ENCODE data around the gene PPIE.
"Not testable (repeated sequence)": the region's sequence is repeated elsewhere in the genome, so short reads cannot be mapped to it uniquely, and the experiment has no call there.

DNA sequence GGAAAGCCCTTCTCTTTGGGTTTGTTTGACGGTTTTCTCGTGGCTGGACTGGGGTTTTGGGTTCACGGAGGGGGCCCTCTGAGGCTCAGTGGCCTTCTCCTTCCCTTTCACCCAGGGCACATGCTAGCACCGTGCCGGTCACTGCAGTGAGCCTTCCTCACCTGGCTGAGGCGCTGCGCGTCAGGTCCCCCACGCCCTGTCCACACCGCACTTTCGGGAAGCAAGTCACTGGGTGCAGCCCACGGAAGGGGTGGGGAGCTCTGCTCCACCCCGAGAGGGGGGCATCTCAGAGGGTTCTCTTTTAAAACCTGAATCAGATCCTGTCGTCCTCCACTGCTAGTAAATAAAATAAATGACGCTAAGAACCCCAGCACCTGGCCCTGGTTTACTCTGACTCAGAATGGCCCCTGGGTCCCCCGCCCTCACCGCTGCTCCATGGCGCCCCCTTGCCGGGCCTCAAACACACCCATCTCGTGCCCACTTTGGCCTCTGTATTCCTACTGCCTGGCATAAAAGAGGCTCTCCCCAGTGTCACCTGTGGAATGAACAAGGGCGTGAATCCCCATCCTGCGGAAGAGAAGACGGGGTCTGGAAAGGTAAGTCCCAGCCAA, 34.8 kb downstream of the PPIE start:
- TF ChIP-seq, protein P1, sequence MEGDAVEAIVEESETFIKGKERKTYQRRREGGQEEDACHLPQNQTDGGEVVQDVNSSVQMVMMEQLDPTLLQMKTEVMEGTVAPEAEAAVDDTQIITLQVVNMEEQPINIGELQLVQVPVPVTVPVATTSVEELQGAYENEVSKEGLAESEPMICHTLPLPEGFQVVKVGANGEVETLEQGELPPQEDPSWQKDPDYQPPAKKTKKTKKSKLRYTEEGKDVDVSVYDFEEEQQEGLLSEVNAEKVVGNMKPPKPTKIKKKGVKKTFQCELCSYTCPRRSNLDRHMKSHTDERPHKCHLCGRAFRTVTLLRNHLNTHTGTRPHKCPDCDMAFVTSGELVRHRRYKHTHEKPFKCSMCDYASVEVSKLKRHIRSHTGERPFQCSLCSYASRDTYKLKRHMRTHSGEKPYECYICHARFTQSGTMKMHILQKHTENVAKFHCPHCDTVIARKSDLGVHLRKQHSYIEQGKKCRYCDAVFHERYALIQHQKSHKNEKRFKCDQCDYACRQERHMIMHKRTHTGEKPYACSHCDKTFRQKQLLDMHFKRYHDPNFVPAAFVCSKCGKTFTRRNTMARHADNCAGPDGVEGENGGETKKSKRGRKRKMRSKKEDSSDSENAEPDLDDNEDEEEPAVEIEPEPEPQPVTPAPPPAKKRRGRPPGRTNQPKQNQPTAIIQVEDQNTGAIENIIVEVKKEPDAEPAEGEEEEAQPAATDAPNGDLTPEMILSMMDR (IDR thresholded peaks at IDR 0.05; ENCODE audit: insufficient read depth, low read length, poor library complexity, severe bottlenecking): not testable (repeated sequence)
- not testable (repeated sequence) for TF ChIP-seq EZH2phosphoT487 (conservative IDR thresholded peaks at IDR 0.05; ENCODE audit: low read length)
